HL-60 (cell line): ENCODE results near the gene MAGEB3.

Experiments
- DNase-seq, 2 experiments: peaks; one replicate each; pipeline ENCODE4 v3.0.0-alpha.2; 2010 to 2020; ENCODE audit warnings: low read depth in 1 of 2, low spot score in 1 of 2
- H3K27ac ChIP-seq: fragments of 250-450 bp; sonication (Bioruptor Pico); replicated peaks from 2 replicates; pipeline ENCODE4 v1.5.1; 2020; ENCODE audit warnings: mild to moderate bottlenecking, moderate library complexity
- H3K27me3 ChIP-seq: fragments of 250-450 bp; sonication (Bioruptor Pico); 2 replicates; pipeline ENCODE4 v1.5.1; 2021; ENCODE audit warnings: mild to moderate bottlenecking, moderate library complexity; ENCODE audit not compliant: insufficient read depth, poor library complexity, severe bottlenecking
- H3K4me3 ChIP-seq: replicated peaks from 2 replicates; pipeline ENCODE4 v1.5.1; 2011; ENCODE audit warnings: mild to moderate bottlenecking, control low read depth, low read length; ENCODE audit not compliant: insufficient read depth
- CTCF ChIP-seq: IDR thresholded peaks from one replicate; pipeline ENCODE4 v1.5.1; 2011; ENCODE audit warnings: low read length, control low read depth, inconsistent platforms; ENCODE audit not compliant: insufficient read depth
- GABPA ChIP-seq: IDR thresholded peaks from 2 replicates; pipeline ENCODE4 v1.6.1; 2012; ENCODE audit warnings: low read depth
- POLR2AphosphoS5 ChIP-seq: IDR thresholded peaks from 2 replicates; pipeline ENCODE4 v1.6.1; 2012; ENCODE audit warnings: low read depth
- REST ChIP-seq: IDR thresholded peaks from 2 replicates; pipeline ENCODE4 v1.6.1; 2012; ENCODE audit warnings: low read depth; ENCODE audit not compliant: insufficient replicate concordance
- SPI1 ChIP-seq: IDR thresholded peaks from 2 replicates; pipeline ENCODE4 v1.6.1; 2012; ENCODE audit warnings: low read depth, mild to moderate bottlenecking, borderline replicate concordance
- long read RNA-seq: library from polyadenylated mRNA; unstranded; transcript quantifications from one replicate; pipeline ENCODE4 v2.0.0, GENCODE V29; 2020

MAGEB3 gene
- long read RNA-seq, partial matches to known transcripts = 0 of 2 reads
- long read RNA-seq, other reads (novel, unspliced or antisense) = 2 of 2 reads

GRCh38 chrX:30230395-30230794, at the start of gene MAGEB3:
TSS of gene MAGEB3 (plus strand) at chrX:30230657. CDS start at chrX:30235925, 5,268 bp downstream.
- no peak within 1 kb of the TSS for H3K27ac ChIP-seq
- no peak for TF ChIP-seq SPI1
- no peaks in the 10 kb centered on the region for H3K27me3 ChIP-seq
- no peak for DNase-seq
- no peak within 1 kb of the TSS for H3K4me3 ChIP-seq

GRCh38 chrX:30181353-30181752, 49.1 kb upstream of the MAGEB3 start:
- no peak overlapping the region for H3K27ac ChIP-seq
- TF ChIP-seq CTCF = no peak
- TF ChIP-seq GABPA = no peak
- no peak for TF ChIP-seq REST
- TF ChIP-seq POLR2AphosphoS5 = no peak
- no peak for TF ChIP-seq SPI1
- no peak for DNase-seq
- H3K4me3 ChIP-seq = no peak overlapping the region
- H3K27me3 ChIP-seq = no peaks in the 10 kb centered on the region

GRCh38 chrX:30183554-30183953, 46.9 kb upstream of the MAGEB3 start:
- H3K4me3 ChIP-seq = no peak overlapping the region
- H3K27me3 ChIP-seq = no peaks in the 10 kb centered on the region
- DNase-seq = no peak
- no peak for TF ChIP-seq POLR2AphosphoS5
- TF ChIP-seq SPI1 = no peak
- no peak for TF ChIP-seq CTCF
- no peak for TF ChIP-seq REST
- no peak for TF ChIP-seq GABPA
- no peak overlapping the region for H3K27ac ChIP-seq

GRCh38 chrX:30190426-30190825, 40.0 kb upstream of the MAGEB3 start:
- no peak for DNase-seq

More at GRCh38 chrX:30190426-30190825, 40.0 kb upstream of the MAGEB3 start:
- Histone ChIP-seq H3K27ac (no peak overlapping the region), H3K4me3 (no peak overlapping the region), H3K27me3 (peaks cover 4% of the 10 kb centered on the region)
- TF ChIP-seq CTCF (no peak), REST (no peak), GABPA (no peak), SPI1 (no peak), POLR2AphosphoS5 (no peak)
